Midbrain (tissue), 1 donor: Measurements from ENCODE around the gene CCDC68.

Experiments used
- DNase-seq: peaks from one replicate; lab custom pipeline; 2025; lab: John Stamatoyannopoulos, UW

The CCDC68 gene

GRCh38 chr18:54961016-54961423 lies 1.8 kb upstream of the CCDC68 start:
- no peak for DNase-seq

GRCh38 chr18:54960197-54960596 lies 936 bp upstream of the CCDC68 start:
- DNase-seq: no peak

- DNase-seq: no peak
These were observed 1.3 kb downstream of the CCDC68 start for GRCh38 chr18:54957996-54958395.

- DNase-seq: no peak
These were observed 1.9 kb downstream of the CCDC68 start for GRCh38 chr18:54957296-54957832.

GRCh38 chr18:54956506-54956905 lies 2.8 kb downstream of the CCDC68 start:
- no peak for DNase-seq

- no peak for DNase-seq
These were observed 7.2 kb downstream of the CCDC68 start for GRCh38 chr18:54952026-54952425.

- DNase-seq: no peak
These were observed 9.0 kb downstream of the CCDC68 start for GRCh38 chr18:54950221-54950620.

- DNase-seq: no peak
These were observed 9.7 kb downstream of the CCDC68 start for GRCh38 chr18:54949588-54949987.

- DNase-seq: no peak
These were observed 10.9 kb downstream of the CCDC68 start for GRCh38 chr18:54948350-54948837.

GRCh38 chr18:54947091-54947490 lies 12.2 kb downstream of the CCDC68 start:
- DNase-seq: no peak

GRCh38 chr18:54946149-54946581 lies 13.1 kb downstream of the CCDC68 start:
- DNase-seq: no peak

GRCh38 chr18:54945576-54946125 lies 13.6 kb downstream of the CCDC68 start:
- no peak for DNase-seq

GRCh38 chr18:54942569-54942968 lies 16.7 kb downstream of the CCDC68 start:
- no peak for DNase-seq

GRCh38 chr18:54942144-54942543 lies 17.1 kb downstream of the CCDC68 start:
- DNase-seq: no peak

GRCh38 chr18:54939361-54939917 lies 19.8 kb downstream of the CCDC68 start:
- no peak for DNase-seq

GRCh38 chr18:54938506-54938905 lies 20.8 kb downstream of the CCDC68 start:
- DNase-seq: no peak

- DNase-seq: no peak
These were observed 26.8 kb downstream of the CCDC68 start for GRCh38 chr18:54932472-54932871.

GRCh38 chr18:54931152-54931551 lies 28.1 kb downstream of the CCDC68 start:
- no peak for DNase-seq

GRCh38 chr18:54928236-54928635 lies 31.0 kb downstream of the CCDC68 start:
- DNase-seq: no peak

GRCh38 chr18:54926593-54927325 lies 32.5 kb downstream of the CCDC68 start:
- no peak for DNase-seq

GRCh38 chr18:54924948-54925347 lies 34.3 kb downstream of the CCDC68 start:
- DNase-seq: no peak

GRCh38 chr18:54923339-54923956 lies 35.8 kb downstream of the CCDC68 start:
- DNase-seq: no peak

- DNase-seq: no peak
These were observed 39.8 kb downstream of the CCDC68 start for GRCh38 chr18:54919412-54919811.
